Endothelial cell of umbilical vein (primary cell): ENCODE results near the gene S100A5. TPM values are rescaled to one million over a fixed set of nuclear protein-coding genes. Genes with fewer than 3 reads are reported as not detected.

Source experiments
- BruUV-seq: library from RNA; stranded (reverse); fragments of 400-500 nt; replicated peaks from 2 replicates; lab custom pipeline; 2021; lab: Mats Ljungman, UMichigan
- CTCF ChIA-PET: fragments of 300-600, 350-600 bp; sonication (Branson Sonifier 250); formaldehyde crosslinking; loops from one replicate; lab custom pipeline; 2021; ENCODE audit warnings: antibody characterized with exemption, inconsistent platforms; lab: Charles Lee
- POLR2A ChIA-PET: fragments of 300-600, 350-600 bp; sonication (Branson Sonifier 250); formaldehyde crosslinking; loops from one replicate; lab custom pipeline; 2021; ENCODE audit warnings: antibody characterized with exemption, inconsistent platforms; lab: Charles Lee
- DNase-seq: peaks from one replicate; pipeline ENCODE4 v3.0.0-alpha.2; 2011; ENCODE audit warnings: low read depth, low spot score
- FAIRE-seq: peaks from 2 replicates; lab custom pipeline; 2011; peaks lifted over from hg19 to GRCh38; lab: Jason Lieb, UNC
- H2AFZ ChIP-seq: 2 replicates; pipeline ENCODE4 v1.6.0; 2012; ENCODE audit warnings: low read depth, low read length, control low read depth, inconsistent platforms
- H3K27ac ChIP-seq: 2 replicates; pipeline ENCODE4 v1.5.1; 2011; ENCODE audit warnings: low read depth, mild to moderate bottlenecking, control low read depth, low read length, moderate library complexity; ENCODE audit not compliant: insufficient read depth
- H3K27me3 ChIP-seq, 2 experiments: 2 replicates each; pipeline versions ENCODE4 v1.6.0 to v1.6.1; 2011; ENCODE audit warnings: low read length in 2 of 2, mixed read lengths in 1 of 2; ENCODE audit not compliant: control insufficient read depth in 2 of 2, insufficient read depth in 2 of 2
- H3K36me3 ChIP-seq, 2 experiments: 2 replicates in 1 of 2; 3 replicates in 1 of 2; pipeline ENCODE4 v1.5.1; 2011; ENCODE audit warnings: low read length in 2 of 2, mild to moderate bottlenecking in 1 of 2, moderate library complexity in 1 of 2; ENCODE audit not compliant: control insufficient read depth in 2 of 2, insufficient read depth in 2 of 2; ENCODE audit errors: extremely low read depth in 1 of 2
- H3K4me1 ChIP-seq: 3 replicates; pipeline ENCODE4 v1.5.1; 2011; ENCODE audit warnings: mild to moderate bottlenecking, low read length; ENCODE audit not compliant: control insufficient read depth, insufficient read depth; ENCODE audit errors: extremely low read depth
- H3K4me2 ChIP-seq: 2 replicates; pipeline ENCODE4 v1.6.1; 2011; ENCODE audit warnings: low read length, control low read depth, mixed read lengths; ENCODE audit not compliant: insufficient read depth
- H3K4me3 ChIP-seq, 3 experiments: fragments of 200-600 bp in 1 of 3; sonication (generic), shearing (Covaris generic) in 1 of 3; replicated peaks in 1 of 3; 2 replicates each; pipeline ENCODE4 v1.5.1; 2011 to 2016; ENCODE audit warnings: control low read depth in 3 of 3, low read length in 3 of 3, mild to moderate bottlenecking in 2 of 3, inconsistent platforms in 1 of 3, low read depth in 1 of 3, moderate library complexity in 1 of 3; ENCODE audit not compliant: insufficient read depth in 1 of 3
- H3K79me2 ChIP-seq: 2 replicates; pipeline ENCODE4 v1.6.0; 2012; ENCODE audit warnings: low read length, inconsistent platforms; ENCODE audit not compliant: control insufficient read depth, insufficient read depth
- H3K9ac ChIP-seq: replicated peaks from 2 replicates; pipeline ENCODE3; 2011; ENCODE audit warnings: low read length, control low read depth; ENCODE audit not compliant: insufficient read depth; ENCODE audit errors: extremely low read depth
- H3K9me1 ChIP-seq: replicated peaks from 3 replicates; pipeline ENCODE4 v1.6.0; 2011; ENCODE audit warnings: mild to moderate bottlenecking, low read length; ENCODE audit not compliant: control insufficient read depth, insufficient read depth; ENCODE audit errors: extremely low read depth
- H3K9me3 ChIP-seq: replicated peaks from 2 replicates; pipeline ENCODE4 v1.5.1; 2012; ENCODE audit warnings: low read length, inconsistent platforms; ENCODE audit not compliant: control insufficient read depth, insufficient read depth
- H4K20me1 ChIP-seq: replicated peaks from 2 replicates; pipeline ENCODE3; 2011; ENCODE audit warnings: mild to moderate bottlenecking, low read length; ENCODE audit not compliant: control insufficient read depth, insufficient read depth; ENCODE audit errors: extremely low read depth
- CTCF ChIP-seq, 2 donors: IDR thresholded peaks; 1 replicate in 1 of 2; 2 replicates in 1 of 2; pipeline ENCODE4 v1.5.1; 2011; ENCODE audit warnings: low read length in 2 of 2, mild to moderate bottlenecking in 2 of 2, moderate library complexity in 2 of 2, control low read depth in 1 of 2, inconsistent platforms in 1 of 2, low read depth in 1 of 2; ENCODE audit not compliant: insufficient read depth in 1 of 2; ENCODE audit errors: extremely low read depth in 1 of 2
- EZH2 ChIP-seq: IDR thresholded peaks from 2 replicates; pipeline ENCODE4 v1.6.1; 2012; ENCODE audit warnings: borderline replicate concordance, low read depth, mild to moderate bottlenecking, moderate library complexity, low read length, inconsistent platforms; ENCODE audit not compliant: severe bottlenecking
- FOS ChIP-seq: IDR thresholded peaks from 2 replicates; pipeline ENCODE4 v1.6.1; 2011; ENCODE audit warnings: mild to moderate bottlenecking, low read length, moderate library complexity, borderline replicate concordance; ENCODE audit not compliant: insufficient read depth
- GATA2 ChIP-seq: IDR thresholded peaks from 2 replicates; pipeline ENCODE4 v1.7.0; 2011; ENCODE audit warnings: low read depth, mild to moderate bottlenecking, moderate library complexity, mixed read lengths, low read length; ENCODE audit not compliant: insufficient read length, insufficient read depth
- JUN ChIP-seq: IDR thresholded peaks from 2 replicates; pipeline ENCODE4 v1.6.1; 2011; ENCODE audit warnings: borderline replicate concordance, low read depth; ENCODE audit not compliant: insufficient read length, insufficient read depth
- MAX ChIP-seq: IDR thresholded peaks from 2 replicates; pipeline ENCODE4 v1.6.1; 2011; ENCODE audit not compliant: insufficient read depth, insufficient read length
- MYC ChIP-seq: IDR thresholded peaks from one replicate; pipeline ENCODE4 v1.6.1; 2011; ENCODE audit warnings: mild to moderate bottlenecking, low read depth, low read length
- POLR2A ChIP-seq: IDR thresholded peaks from 2 replicates; pipeline ENCODE4 v1.6.1; 2012; ENCODE audit warnings: low read depth, mild to moderate bottlenecking, control low read depth, low read length
- POLR2AphosphoS5 ChIP-seq: IDR thresholded peaks from 2 replicates; pipeline ENCODE4 v1.6.1; 2012; ENCODE audit warnings: low read depth, mild to moderate bottlenecking, control low read depth, low read length, moderate library complexity; ENCODE audit not compliant: insufficient read depth
- dilution Hi-C: fragments of 300-500 bp; cut with MboI; formaldehyde crosslinking; loops from one replicate; pipeline ENCODE4 v1.15.0; 2019; ENCODE audit warnings: low sequenced_read_pairs; ENCODE audit not compliant: extremely low pct_ligation_motif_present
- intact Hi-C: fragments of 100-400 bp; cut with micrococcal nuclease; formaldehyde crosslinking; loops from one replicate; pipeline ENCODE4 v1.10.0; 2022
- polyA plus RNA-seq, 4 experiments: library from polyadenylated mRNA; depleted of rRNA in 3 of 4; stranded (reverse) in 3 of 4; unstranded in 1 of 4; fragments of >200 nt; gene quantifications; 2 replicates each; pipeline versions ENCODE4 v1.2.1 to v1.2.3, GENCODE V29; 2011 to 2012; ENCODE audit warnings: missing spikeins in 1 of 4
- total RNA-seq: library from RNA; stranded (reverse); gene quantifications from 2 replicates; pipeline ENCODE4 v1.2.3, GENCODE V29; 2021

S100A5 gene
- total and polyA plus RNA-seq, 2 donors (not counting 3 experiments of a cell fraction or from before 2014, with no cell fraction given), result not detected

- no TSS peak for BruUV-seq
- no peak overlapping the region for H3K4me2 ChIP-seq
- no peak overlapping the region for H3K4me3 ChIP-seq
- FAIRE-seq (no peak), DNase-seq (no peak)
- peaks cover 22% of the 10 kb centered on the region for H3K4me1 ChIP-seq
- POLR2A ChIA-PET, result no interaction called here
- H3K79me2 ChIP-seq, result peaks cover 15% of the 10 kb centered on the region
- H4K20me1 ChIP-seq, result no peaks in the 10 kb centered on the region
- CTCF ChIA-PET, result interaction anchor here (1.8 kb wide), 1 partner anchor 89 kb away, joined by 5 read pairs; the partner anchor contains the start of gene S100A13
- H3K36me3 ChIP-seq, result no peaks in the 10 kb centered on the region
- no peaks in the 10 kb centered on the region for H3K27me3 ChIP-seq
- dilution Hi-C loops, result no loop called here
- no peak overlapping the region for H2AFZ ChIP-seq
- intact Hi-C loops, result no loop called here
- TF ChIP-seq FOS (no peak), EZH2 (no peak), POLR2AphosphoS5 (no peak), MAX (no peak), JUN (no peak), GATA2 (no peak), CTCF (IDR thresholded peaks at IDR 0.05; ENCODE audit: extremely low read depth in 1 of 2, insufficient read depth in 1 of 2, low read depth in 1 of 2, low read length in 2 of 2) (no peak), MYC (no peak), POLR2A (no peak)
- no peak overlapping the region for H3K9ac ChIP-seq
- no peaks in the 10 kb centered on the region for H3K9me1 ChIP-seq
- H3K27ac ChIP-seq, result no peak overlapping the region
- no peaks in the 10 kb centered on the region for H3K9me3 ChIP-seq
Measured at GRCh38 chr1:153538315-153538821, 2.4 kb downstream of the S100A5 start.
